H9 (cell line): ENCODE measurements around the gene WFS1. TPM values are rescaled to one million over a fixed set of nuclear protein-coding genes. Genes with fewer than 3 reads are reported as not detected.

Source experiments
- DNase-seq: peaks from one replicate; pipeline ENCODE4 v3.0.0-alpha.2; 2017
- H2AFZ ChIP-seq: one replicate; pipeline ENCODE4 v1.6.1; 2013; ENCODE audit warnings: mild to moderate bottlenecking, low read length, control low read depth, moderate library complexity
- H2AK5ac ChIP-seq: 2 replicates; pipeline ENCODE4 v1.6.1; 2013; ENCODE audit warnings: low read length, control low read depth, mixed read lengths; ENCODE audit not compliant: insufficient read length
- H2BK120ac ChIP-seq: one replicate; pipeline ENCODE4 v1.6.1; 2013; ENCODE audit warnings: low read depth, mild to moderate bottlenecking, low read length, control low read depth, inconsistent platforms; ENCODE audit not compliant: poor library complexity, severe bottlenecking
- H2BK12ac ChIP-seq: 2 replicates; pipeline ENCODE4 v1.6.1; 2013; ENCODE audit warnings: low read length, control low read depth, mixed read lengths, low read depth; ENCODE audit not compliant: insufficient read length
- H2BK15ac ChIP-seq: 2 replicates; pipeline ENCODE4 v1.6.1; 2013; ENCODE audit warnings: low read depth, low read length, control low read depth
- H2BK20ac ChIP-seq: one replicate; pipeline ENCODE4 v1.6.1; 2013; ENCODE audit warnings: low read depth, mild to moderate bottlenecking, low read length, control low read depth, inconsistent platforms; ENCODE audit not compliant: poor library complexity, severe bottlenecking
- H2BK5ac ChIP-seq: 2 replicates; pipeline ENCODE4 v1.6.1; 2013; ENCODE audit warnings: low read length, control low read depth, mixed read lengths; ENCODE audit not compliant: insufficient read length
- H3K14ac ChIP-seq: 2 replicates; pipeline ENCODE4 v1.6.1; 2013; ENCODE audit warnings: low read length, control low read depth; ENCODE audit not compliant: insufficient read depth
- H3K18ac ChIP-seq: 2 replicates; pipeline ENCODE4 v1.6.1; 2013; ENCODE audit warnings: low read depth, mild to moderate bottlenecking, mixed read lengths, low read length, control low read depth; ENCODE audit not compliant: insufficient read length
- H3K23ac ChIP-seq: 2 replicates; pipeline ENCODE4 v1.6.1; 2013; ENCODE audit warnings: low read length, control low read depth, mixed read lengths, low read depth; ENCODE audit not compliant: insufficient read length
- H3K23me2 ChIP-seq: 2 replicates; pipeline ENCODE4 v1.6.1; 2013; ENCODE audit warnings: low read depth, mild to moderate bottlenecking, mixed read lengths, low read length, control low read depth; ENCODE audit not compliant: insufficient read length, poor library complexity, severe bottlenecking
- H3K27ac ChIP-seq: 2 replicates; pipeline ENCODE4 v1.5.1; 2013; ENCODE audit warnings: low read length, control low read depth, mixed read lengths, low read depth; ENCODE audit not compliant: insufficient read length
- H3K27me3 ChIP-seq: 2 replicates; pipeline ENCODE4 v1.6.1; 2013; ENCODE audit warnings: low read length, control low read depth, inconsistent platforms; ENCODE audit not compliant: insufficient read depth
- H3K4ac ChIP-seq: 2 replicates; pipeline ENCODE4 v1.6.1; 2013; ENCODE audit warnings: low read depth, mild to moderate bottlenecking, control low read depth, inconsistent platforms, low read length, moderate library complexity
- H3K4me1 ChIP-seq: 2 replicates; pipeline ENCODE4 v1.6.1; 2013; ENCODE audit warnings: low read length, control low read depth, inconsistent platforms; ENCODE audit not compliant: insufficient read depth
- H3K4me2 ChIP-seq: 2 replicates; pipeline ENCODE4 v1.6.1; 2013; ENCODE audit warnings: low read length, control low read depth, mixed read lengths; ENCODE audit not compliant: insufficient read length, insufficient read depth
- H3K56ac ChIP-seq: 2 replicates; pipeline ENCODE4 v1.6.1; 2013; ENCODE audit warnings: low read depth, mild to moderate bottlenecking, mixed read lengths, low read length, control low read depth; ENCODE audit not compliant: insufficient read length
- H3K79me1 ChIP-seq: 2 replicates; pipeline ENCODE4 v1.6.1; 2013; ENCODE audit warnings: low read depth, mild to moderate bottlenecking, moderate library complexity, low read length, control low read depth, inconsistent platforms; ENCODE audit not compliant: insufficient read depth, poor library complexity, severe bottlenecking
- H3K79me2 ChIP-seq: 2 replicates; pipeline ENCODE4 v1.6.1; 2013; ENCODE audit warnings: low read length, control low read depth, inconsistent platforms; ENCODE audit not compliant: insufficient read depth
- H3K9ac ChIP-seq: 2 replicates; pipeline ENCODE4 v1.6.1; 2013; ENCODE audit warnings: low read length, control low read depth, mixed read lengths; ENCODE audit not compliant: insufficient read length; ENCODE audit errors: extremely low read depth
- H3K9me3 ChIP-seq: one replicate; pipeline ENCODE4 v1.6.1; 2013; ENCODE audit warnings: low read depth, low read length, inconsistent platforms; ENCODE audit not compliant: control insufficient read depth
- H3T11ph ChIP-seq: one replicate; pipeline ENCODE4 v1.6.1; 2013; ENCODE audit warnings: mild to moderate bottlenecking, low read length, control low read depth, inconsistent platforms
- H4K20me1 ChIP-seq: one replicate; pipeline ENCODE4 v1.6.1; 2013; ENCODE audit not compliant: control insufficient read depth, insufficient read length, insufficient read depth
- H4K5ac ChIP-seq: 2 replicates; pipeline ENCODE4 v1.6.1; 2013; ENCODE audit warnings: low read depth, mild to moderate bottlenecking, mixed read lengths, low read length, control low read depth; ENCODE audit not compliant: insufficient read length
- H4K8ac ChIP-seq: replicated peaks from 2 replicates; pipeline ENCODE4 v1.6.1; 2013; ENCODE audit warnings: low read length, control low read depth, mixed read lengths, low read depth; ENCODE audit not compliant: insufficient read length
- H4K91ac ChIP-seq: 2 replicates; pipeline ENCODE4 v1.6.1; 2013; ENCODE audit warnings: low read depth, mild to moderate bottlenecking, moderate library complexity, mixed read lengths, low read length, control low read depth; ENCODE audit not compliant: insufficient read length
- H3K27ac Mint-ChIP-seq, 3 experiments: 2 replicates in 2 of 3; 3 replicates in 1 of 3; pipeline ENCODE4 v1.8.0; 2020 to 2021; ENCODE audit warnings: mixed read lengths in 3 of 3, mild to moderate bottlenecking in 1 of 3, moderate library complexity in 1 of 3
- H3K27me3 Mint-ChIP-seq: 2 replicates; pipeline ENCODE4 v1.8.0; 2021; ENCODE audit warnings: low read depth, mild to moderate bottlenecking, moderate library complexity, mixed read lengths
- H3K36me3 Mint-ChIP-seq, 3 experiments: 2 replicates in 2 of 3; 3 replicates in 1 of 3; pipeline ENCODE4 v1.8.0; 2020 to 2021; ENCODE audit warnings: low read depth in 3 of 3, mixed read lengths in 3 of 3; ENCODE audit not compliant: insufficient read depth in 1 of 3
- H3K4me1 Mint-ChIP-seq, 2 experiments: 2 replicates each; pipeline ENCODE4 v1.8.0; 2020; ENCODE audit warnings: mixed read lengths in 2 of 2
- H3K4me3 Mint-ChIP-seq, 2 experiments: 2 replicates in 1 of 2; 3 replicates in 1 of 2; pipeline ENCODE4 v1.8.0; 2020 to 2021; ENCODE audit warnings: mild to moderate bottlenecking in 2 of 2, mixed read lengths in 2 of 2, moderate library complexity in 1 of 2
- H3K9me3 Mint-ChIP-seq, 2 experiments: 2 replicates in 1 of 2; 3 replicates in 1 of 2; pipeline ENCODE4 v1.8.0; 2020; ENCODE audit warnings: mild to moderate bottlenecking in 2 of 2, mixed read lengths in 2 of 2, moderate library complexity in 1 of 2
- CTCF ChIP-seq: fragments of 200-600 bp; sonication (generic); conservative IDR thresholded peaks from 3 replicates; pipeline ENCODE4 v1.8.0; 2021; ENCODE audit warnings: antibody characterized with exemption, mild to moderate bottlenecking
- WGBS: extraction: QIAGEN DNeasy Blood & Tissue Kit; methylation state at CpG from one replicate; pipeline ENCODE4 v1.1.7; 2013; ENCODE audit warnings: missing lambda C conversion rate, low lambda C conversion rate, mixed read lengths; ENCODE audit not compliant: insufficient read length; ENCODE audit errors: extremely low coverage; 5-methylcytosine and 5-hydroxymethylcytosine counted together
- total RNA-seq: library from RNA; stranded (reverse); gene quantifications from 2 replicates; pipeline ENCODE4 v1.2.1, GENCODE V29; 2021

The WFS1 gene
- total RNA-seq, 1 experiment from 2014 or later: 18.9 TPM

GRCh38 chr4:6334203-6334887 is 64.7 kb downstream of the WFS1 start:
- Histone ChIP-seq H3K14ac (no peak overlapping the region), H4K5ac (no peak overlapping the region), H2BK120ac (no peak overlapping the region), H4K8ac (no peak overlapping the region), H2BK15ac (no peak overlapping the region), H4K20me1 (no peaks in the 10 kb centered on the region), H3K18ac (no peak overlapping the region), H3K56ac (no peak overlapping the region), H3K23ac (no peak overlapping the region), H2BK20ac (no peak overlapping the region), H3K79me1 (no peaks in the 10 kb centered on the region), H3K4me1 (no peaks in the 10 kb centered on the region), H4K91ac (no peak overlapping the region), H3K27me3 (no peaks in the 10 kb centered on the region), H3K9ac (no peak overlapping the region), H3K27ac (no peak overlapping the region), H3K23me2 (no peaks in the 10 kb centered on the region), H2AK5ac (no peak overlapping the region), H3K4ac (no peak overlapping the region), H3T11ph (no peak overlapping the region), H2BK5ac (no peak overlapping the region), H3K4me2 (no peak overlapping the region), H2BK12ac (no peak overlapping the region), H3K9me3 (no peaks in the 10 kb centered on the region), H2AFZ (no peak overlapping the region), H3K79me2 (no peaks in the 10 kb centered on the region)
- Mint-ChIP-seq H3K9me3 (peaks cover 10 to 27% of the 10 kb centered on the region in 2 experiments), H3K27ac (no peak overlapping the region), H3K27me3 (peaks cover 16% of the 10 kb centered on the region), H3K4me3 (no peak overlapping the region; a peak in 1 of 5 replicates), H3K36me3 (peaks cover 0 to 14% (median 4%) of the 10 kb centered on the region in 3 experiments; a peak in 5 of 7 replicates), H3K4me1 (peaks cover 19 to 22% of the 10 kb centered on the region in 2 experiments)
- DNase-seq: no peak
- no CpG with 5 or more reads among the region's 5 CpGs for WGBS
- TF ChIP-seq CTCF: 0 out of 3 replicates have a peak, but pooled peaks have one; percentile 7
